GM23338 (cell line): ENCODE results near the gene WIPI1. TPM values are rescaled to one million over a fixed set of nuclear protein-coding genes. Genes with fewer than 3 reads are reported as not detected.

Experiments used
- ATAC-seq: fragments of 200-7000 bp; cut with Tn5 transposase; 3 replicates; pipeline ENCODE4 v1.9.1; 2020
- DNase-seq: peaks from one replicate; pipeline ENCODE4 v3.0.0-alpha.2; 2015; ENCODE audit warnings: low spot score
- H2AFZ ChIP-seq: fragments of 200-600 bp; sonication (generic); 2 replicates; pipeline ENCODE4 v1.8.0; 2016; ENCODE audit warnings: antibody characterized with exemption, mild to moderate bottlenecking, moderate library complexity
- H3F3A ChIP-seq: fragments of 200-600 bp; sonication (generic); replicated peaks from 2 replicates; pipeline ENCODE4 v1.8.0; 2017; ENCODE audit warnings: antibody characterized with exemption, mixed run types, low read depth
- H3K27ac ChIP-seq: fragments of 200-600 bp; sonication (generic); 2 replicates; pipeline ENCODE4 v1.6.1; 2016; ENCODE audit warnings: low read depth
- H3K27me3 ChIP-seq: fragments of 200-600 bp; sonication (generic); 2 replicates; pipeline ENCODE4 v1.8.0; 2016; ENCODE audit warnings: mild to moderate bottlenecking, mixed run types, moderate library complexity; ENCODE audit not compliant: insufficient read depth
- H3K36me3 ChIP-seq: fragments of 200-600 bp; sonication (generic); 2 replicates; pipeline ENCODE4 v1.8.0; 2016; ENCODE audit warnings: mild to moderate bottlenecking; ENCODE audit not compliant: insufficient read depth
- H3K4me1 ChIP-seq: fragments of 200-600 bp; sonication (generic); 2 replicates; pipeline ENCODE4 v1.8.0; 2016; ENCODE audit warnings: mild to moderate bottlenecking, moderate library complexity; ENCODE audit not compliant: insufficient read depth
- H3K4me2 ChIP-seq: fragments of 200-600 bp; sonication (generic); 2 replicates; pipeline ENCODE4 v1.7.1; 2017; ENCODE audit warnings: mixed run types
- H3K4me3 ChIP-seq: fragments of 200-600 bp; sonication (generic); 2 replicates; pipeline ENCODE4 v1.6.1; 2016; ENCODE audit warnings: mixed run types
- H3K79me2 ChIP-seq: fragments of 200-600 bp; sonication (generic); replicated peaks from 2 replicates; pipeline ENCODE4 v1.8.0; 2017; ENCODE audit warnings: mild to moderate bottlenecking; ENCODE audit not compliant: insufficient read depth
- H3K9me2 ChIP-seq: fragments of 200-600 bp; sonication (generic); 2 replicates; pipeline ENCODE4 v1.8.0; 2017; ENCODE audit not compliant: insufficient read depth
- H4K20me1 ChIP-seq: fragments of 200-600 bp; sonication (generic); replicated peaks from 2 replicates; pipeline ENCODE4 v1.8.0; 2017; ENCODE audit warnings: mild to moderate bottlenecking; ENCODE audit not compliant: insufficient read depth
- H3K27ac Mint-ChIP-seq: 2 replicates; pipeline ENCODE4 v1.8.0; 2020; ENCODE audit warnings: inconsistent platforms, mild to moderate bottlenecking, moderate library complexity, mixed read lengths
- H3K27me3 Mint-ChIP-seq: 3 replicates; pipeline ENCODE4 v1.8.0; 2022; ENCODE audit warnings: low read depth, mild to moderate bottlenecking, moderate library complexity, mixed read lengths, inconsistent platforms; ENCODE audit not compliant: insufficient read depth, poor library complexity
- H3K36me3 Mint-ChIP-seq: 3 replicates; pipeline ENCODE4 v1.8.0; 2021; ENCODE audit warnings: low read depth, mild to moderate bottlenecking, inconsistent platforms, moderate library complexity, mixed read lengths
- H3K4me1 Mint-ChIP-seq: 3 replicates; pipeline ENCODE4 v1.8.0; 2020; ENCODE audit warnings: mild to moderate bottlenecking, inconsistent platforms, mixed read lengths
- H3K4me3 Mint-ChIP-seq: 3 replicates; pipeline ENCODE4 v1.8.0; 2021; ENCODE audit warnings: moderate library complexity, mild to moderate bottlenecking, inconsistent platforms, mixed read lengths
- H3K9me3 Mint-ChIP-seq: 3 replicates; pipeline ENCODE4 v1.8.0; 2020; ENCODE audit warnings: moderate library complexity, mild to moderate bottlenecking, inconsistent platforms, mixed read lengths
- CREB1 ChIP-seq: fragments of 250-450 bp; sonication (Bioruptor Pico); IDR thresholded peaks from 2 replicates; pipeline ENCODE4 v1.5.0; 2020; ENCODE audit warnings: low read depth, mild to moderate bottlenecking, moderate library complexity
- CTCF ChIP-seq, 2 experiments: fragments of 200-600 bp in 1 of 2; sonication (generic) in 1 of 2; conservative IDR thresholded peaks; 2 replicates each; pipeline versions ENCODE4 v1.5.1 to v1.6.1; 2016 to 2017; ENCODE audit warnings: antibody characterized with exemption in 2 of 2, low read depth in 2 of 2, mild to moderate bottlenecking in 2 of 2, moderate library complexity in 1 of 2
- EZH2 ChIP-seq: fragments of 200-600 bp; sonication (generic); IDR thresholded peaks from one replicate; pipeline ENCODE4 v1.8.0; 2017; ENCODE audit warnings: antibody characterized with exemption, mild to moderate bottlenecking, low read depth; ENCODE audit not compliant: unreplicated experiment
- EZH2phosphoT487 ChIP-seq: fragments of 200-600 bp; sonication (generic); IDR thresholded peaks from one replicate; pipeline ENCODE4 v1.8.1; 2018; ENCODE audit warnings: antibody characterized with exemption; ENCODE audit not compliant: unreplicated experiment
- JUNB ChIP-seq: IDR thresholded peaks from one replicate; pipeline ENCODE4 v1.6.1; 2016; ENCODE audit warnings: antibody characterized with exemption; ENCODE audit not compliant: unreplicated experiment
- NANOG ChIP-seq: IDR thresholded peaks from 2 replicates; pipeline ENCODE4 v1.6.1; 2016; ENCODE audit warnings: antibody characterized with exemption, borderline replicate concordance
- POLR2AphosphoS5 ChIP-seq: IDR thresholded peaks from 2 replicates; pipeline ENCODE4 v1.6.1; 2016; ENCODE audit warnings: antibody characterized with exemption, low read depth
- STAT1 ChIP-seq: IDR thresholded peaks from one replicate; pipeline ENCODE4 v1.6.1; 2016; ENCODE audit warnings: antibody characterized with exemption; ENCODE audit not compliant: unreplicated experiment
- ZNF114 ChIP-seq: fragments of 250-450 bp; sonication (Bioruptor Pico); IDR thresholded peaks from 2 replicates; pipeline ENCODE4 v1.5.0; 2020; ENCODE audit warnings: mild to moderate bottlenecking, moderate library complexity
- ZNF331 ChIP-seq: fragments of 250-450 bp; sonication (Bioruptor Pico); IDR thresholded peaks from 2 replicates; pipeline ENCODE4 v1.5.0; 2020; ENCODE audit warnings: low read depth, mild to moderate bottlenecking, moderate library complexity
- ZNF462 ChIP-seq: fragments of 250-450 bp; sonication (Bioruptor Pico); IDR thresholded peaks from 2 replicates; pipeline ENCODE4 v1.5.0; 2020; ENCODE audit warnings: mild to moderate bottlenecking, moderate library complexity
- polyA plus RNA-seq: library from polyadenylated mRNA; unstranded; fragments of >200 nt; fragmentation: Nextera tagmentation; extraction: Ambion mirVana; gene quantifications from 2 replicates; pipeline ENCODE4 v1.2.1, GENCODE V29; 2016
- total RNA-seq: library from RNA; depleted of rRNA; stranded (reverse); fragments of >200 nt; shearing (Covaris generic); gene quantifications from 2 replicates; pipeline ENCODE4 v1.2.3, GENCODE V29; 2014
- TF ChIP-seq, protein P1 (sequence below): IDR thresholded peaks from 2 replicates; pipeline ENCODE4 v1.6.1; 2016; ENCODE audit warnings: antibody characterized with exemption
- TF ChIP-seq, protein P2 (sequence below): IDR thresholded peaks from one replicate; pipeline ENCODE4 v1.6.1; 2018; ENCODE audit warnings: antibody characterized with exemption; ENCODE audit not compliant: unreplicated experiment

Gene WIPI1
- total and polyA plus RNA-seq, 2 experiments from 2014 or later = 24.1 to 29.3 TPM

DNA sequence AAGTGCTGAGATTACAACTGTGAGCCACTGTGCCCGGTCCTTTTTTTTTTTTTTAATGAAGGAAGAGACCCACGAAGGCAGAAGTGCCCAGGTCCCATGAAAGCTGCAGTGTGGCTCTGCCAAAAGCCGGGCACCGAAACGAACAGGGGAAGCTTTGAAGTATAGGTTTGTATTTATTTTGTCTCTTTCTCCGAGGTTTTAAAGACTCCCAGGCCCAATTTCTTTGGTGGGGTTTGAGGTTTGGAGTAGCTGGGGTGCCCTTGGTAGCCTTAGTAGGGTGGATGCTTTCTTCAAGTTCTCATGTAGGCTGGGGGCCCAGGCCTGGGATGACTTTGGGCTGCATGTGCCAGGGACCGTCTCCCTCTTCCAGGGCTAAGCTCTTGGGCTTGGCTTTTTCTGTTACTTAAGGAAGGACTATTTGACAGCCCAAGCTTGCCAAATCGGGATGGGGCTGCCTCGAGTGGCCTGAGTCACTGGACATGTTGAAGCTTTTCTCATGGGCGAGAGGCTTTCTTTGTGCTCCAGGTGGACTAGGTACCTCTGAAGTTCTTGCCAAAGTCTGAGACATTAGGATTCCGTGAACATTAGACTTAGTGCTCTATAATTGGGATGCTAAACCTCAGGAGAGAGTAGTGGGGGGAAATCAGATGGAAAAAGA, 66.3 kb downstream of the WIPI1 start:
- H3K4me3 Mint-ChIP-seq = no peak overlapping the region
- H3K27ac ChIP-seq = no peak overlapping the region
- no peak overlapping the region for H3K4me3 ChIP-seq
- no peaks in the 10 kb centered on the region for H4K20me1 ChIP-seq
- H3K4me2 ChIP-seq = no peak overlapping the region
- no peaks in the 10 kb centered on the region for H3F3A ChIP-seq
- no peak overlapping the region for H2AFZ ChIP-seq
- no peak for ATAC-seq
- TF ChIP-seq NANOG (no peak), POLR2AphosphoS5 (no peak), ZNF462 (no peak), CTCF (conservative IDR thresholded peaks at IDR 0.05; ENCODE audit: low read depth in 2 of 2) (no peak), ZNF114 (CRISPR knock-in tag) (no peak), EZH2 (no peak), STAT1 (no peak), ZNF331 (CRISPR knock-in tag) (no peak), JUNB (no peak), EZH2phosphoT487 (no peak), CREB1 (CRISPR knock-in tag) (no peak)
- TF ChIP-seq, protein P1, sequence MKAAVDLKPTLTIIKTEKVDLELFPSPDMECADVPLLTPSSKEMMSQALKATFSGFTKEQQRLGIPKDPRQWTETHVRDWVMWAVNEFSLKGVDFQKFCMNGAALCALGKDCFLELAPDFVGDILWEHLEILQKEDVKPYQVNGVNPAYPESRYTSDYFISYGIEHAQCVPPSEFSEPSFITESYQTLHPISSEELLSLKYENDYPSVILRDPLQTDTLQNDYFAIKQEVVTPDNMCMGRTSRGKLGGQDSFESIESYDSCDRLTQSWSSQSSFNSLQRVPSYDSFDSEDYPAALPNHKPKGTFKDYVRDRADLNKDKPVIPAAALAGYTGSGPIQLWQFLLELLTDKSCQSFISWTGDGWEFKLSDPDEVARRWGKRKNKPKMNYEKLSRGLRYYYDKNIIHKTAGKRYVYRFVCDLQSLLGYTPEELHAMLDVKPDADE = no peak
- TF ChIP-seq, protein P2, sequence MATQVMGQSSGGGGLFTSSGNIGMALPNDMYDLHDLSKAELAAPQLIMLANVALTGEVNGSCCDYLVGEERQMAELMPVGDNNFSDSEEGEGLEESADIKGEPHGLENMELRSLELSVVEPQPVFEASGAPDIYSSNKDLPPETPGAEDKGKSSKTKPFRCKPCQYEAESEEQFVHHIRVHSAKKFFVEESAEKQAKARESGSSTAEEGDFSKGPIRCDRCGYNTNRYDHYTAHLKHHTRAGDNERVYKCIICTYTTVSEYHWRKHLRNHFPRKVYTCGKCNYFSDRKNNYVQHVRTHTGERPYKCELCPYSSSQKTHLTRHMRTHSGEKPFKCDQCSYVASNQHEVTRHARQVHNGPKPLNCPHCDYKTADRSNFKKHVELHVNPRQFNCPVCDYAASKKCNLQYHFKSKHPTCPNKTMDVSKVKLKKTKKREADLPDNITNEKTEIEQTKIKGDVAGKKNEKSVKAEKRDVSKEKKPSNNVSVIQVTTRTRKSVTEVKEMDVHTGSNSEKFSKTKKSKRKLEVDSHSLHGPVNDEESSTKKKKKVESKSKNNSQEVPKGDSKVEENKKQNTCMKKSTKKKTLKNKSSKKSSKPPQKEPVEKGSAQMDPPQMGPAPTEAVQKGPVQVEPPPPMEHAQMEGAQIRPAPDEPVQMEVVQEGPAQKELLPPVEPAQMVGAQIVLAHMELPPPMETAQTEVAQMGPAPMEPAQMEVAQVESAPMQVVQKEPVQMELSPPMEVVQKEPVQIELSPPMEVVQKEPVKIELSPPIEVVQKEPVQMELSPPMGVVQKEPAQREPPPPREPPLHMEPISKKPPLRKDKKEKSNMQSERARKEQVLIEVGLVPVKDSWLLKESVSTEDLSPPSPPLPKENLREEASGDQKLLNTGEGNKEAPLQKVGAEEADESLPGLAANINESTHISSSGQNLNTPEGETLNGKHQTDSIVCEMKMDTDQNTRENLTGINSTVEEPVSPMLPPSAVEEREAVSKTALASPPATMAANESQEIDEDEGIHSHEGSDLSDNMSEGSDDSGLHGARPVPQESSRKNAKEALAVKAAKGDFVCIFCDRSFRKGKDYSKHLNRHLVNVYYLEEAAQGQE = no peak
- no peaks in the 10 kb centered on the region for H3K36me3 ChIP-seq
- no peaks in the 10 kb centered on the region for H3K79me2 ChIP-seq
- no peaks in the 10 kb centered on the region for H3K27me3 ChIP-seq
- H3K36me3 Mint-ChIP-seq = peaks cover 6% of the 10 kb centered on the region; the same call in 2 of the 3 replicates
- DNase-seq = no peak
- H3K4me1 ChIP-seq = no peaks in the 10 kb centered on the region
- H3K27me3 Mint-ChIP-seq = peaks cover 4% of the 10 kb centered on the region
- H3K9me2 ChIP-seq = no peaks in the 10 kb centered on the region
- peaks cover 6% of the 10 kb centered on the region; the same call in 2 of the 3 replicates for H3K9me3 Mint-ChIP-seq
- no peaks in the 10 kb centered on the region; the same call in 2 of the 3 replicates for H3K4me1 Mint-ChIP-seq
- H3K27ac Mint-ChIP-seq = no peak overlapping the region
